ENCODE results near the gene UXS1. TPM values are rescaled to one million over a fixed set of nuclear protein-coding genes. Genes with fewer than 3 reads are reported as not detected.
A peak's percentile ranks its signal among the peaks of the same experiment; 100 is the strongest.

Gene UXS1
- polyA plus RNA-seq, 1 donor from 2014 or later: 19.7 TPM

DNA sequence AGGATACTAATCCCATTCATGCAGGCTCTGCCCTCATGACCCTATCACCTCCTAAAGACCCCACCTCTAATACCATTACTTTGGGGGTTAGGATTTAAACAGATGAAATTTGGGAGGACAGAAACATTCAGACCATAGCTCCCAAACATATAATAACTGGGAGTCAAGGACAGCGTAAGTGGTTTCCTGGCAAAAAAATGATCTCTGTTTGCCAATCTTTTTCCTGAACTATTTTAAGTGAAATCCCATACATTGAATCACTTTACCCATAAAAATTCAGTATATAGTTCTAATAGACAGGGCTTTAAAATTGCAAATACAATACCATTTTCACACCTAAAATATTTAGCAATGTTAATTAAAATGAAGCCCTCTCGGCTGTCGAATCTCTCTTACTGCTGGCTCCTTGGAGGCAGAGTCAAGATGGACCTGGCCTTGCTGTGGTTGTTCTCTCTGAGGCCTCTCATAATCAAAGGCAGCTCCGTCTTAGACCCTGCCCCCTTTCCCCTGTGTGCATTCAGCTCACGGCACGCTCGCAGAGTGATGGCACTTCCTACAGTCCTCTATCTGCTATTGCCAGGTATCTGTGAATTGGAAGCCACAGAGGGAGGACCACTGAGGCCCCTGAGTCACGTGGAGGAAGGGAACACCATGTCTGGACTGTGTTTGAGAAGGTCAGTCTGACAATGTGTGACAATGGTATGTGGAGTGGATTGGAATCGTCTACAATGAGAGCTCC, 132.3 kb downstream of the UXS1 start:
- Mint-ChIP-seq H3K36me3 (peaks cover 1% of the 10 kb centered on the region), H3K4me3 (no peak overlapping the region), H3K4me1 (peaks cover 0 to 15% (median 4%) of the 10 kb centered on the region in 3 donors), H3K9me3 (no peaks in the 10 kb centered on the region), H3K27ac (peak overlapping the region in 1 of 3 donors; percentile 40), H3K27me3 (peaks cover 33% of the 10 kb centered on the region)

- H3K36me3 Mint-ChIP-seq: peaks cover 1% of the 10 kb centered on the region
These were observed 134.6 kb downstream of the UXS1 start for GRCh38 chr2:106059416-106060065.

GRCh38 chr2:106058469-106059137, 135.5 kb downstream of the UXS1 start:
- peaks cover under 1 to 9% (median 1%) of the 10 kb centered on the region in 3 donors for H3K4me1 Mint-ChIP-seq
- H3K4me3 Mint-ChIP-seq: no peak overlapping the region
- no peak overlapping the region for H3K27ac Mint-ChIP-seq
- H3K27me3 Mint-ChIP-seq: peaks cover 11% of the 10 kb centered on the region
- no peaks in the 10 kb centered on the region for H3K9me3 Mint-ChIP-seq
- peaks cover 1% of the 10 kb centered on the region for H3K36me3 Mint-ChIP-seq

More at GRCh38 chr2:106059416-106060065, 134.6 kb downstream of the UXS1 start:
- peaks cover 0 to 10% (median 4%) of the 10 kb centered on the region in 3 donors for H3K4me1 Mint-ChIP-seq
- no peak overlapping the region for H3K4me3 Mint-ChIP-seq
- H3K27ac Mint-ChIP-seq: no peak overlapping the region
- H3K9me3 Mint-ChIP-seq: no peaks in the 10 kb centered on the region
- H3K27me3 Mint-ChIP-seq: peaks cover 18% of the 10 kb centered on the region

- no peaks in the 10 kb centered on the region for H3K9me3 Mint-ChIP-seq
- H3K27me3 Mint-ChIP-seq: peaks cover 12% of the 10 kb centered on the region
- peaks cover 1 to 15% (median 10%) of the 10 kb centered on the region in 3 donors for H3K4me1 Mint-ChIP-seq
- H3K36me3 Mint-ChIP-seq: peaks cover 1% of the 10 kb centered on the region
- H3K27ac Mint-ChIP-seq: peak overlapping the region in 1 of 3 donors; percentile 20
- no peak overlapping the region for H3K4me3 Mint-ChIP-seq
These were observed 136.9 kb downstream of the UXS1 start for GRCh38 chr2:106057206-106057605.

DNA sequence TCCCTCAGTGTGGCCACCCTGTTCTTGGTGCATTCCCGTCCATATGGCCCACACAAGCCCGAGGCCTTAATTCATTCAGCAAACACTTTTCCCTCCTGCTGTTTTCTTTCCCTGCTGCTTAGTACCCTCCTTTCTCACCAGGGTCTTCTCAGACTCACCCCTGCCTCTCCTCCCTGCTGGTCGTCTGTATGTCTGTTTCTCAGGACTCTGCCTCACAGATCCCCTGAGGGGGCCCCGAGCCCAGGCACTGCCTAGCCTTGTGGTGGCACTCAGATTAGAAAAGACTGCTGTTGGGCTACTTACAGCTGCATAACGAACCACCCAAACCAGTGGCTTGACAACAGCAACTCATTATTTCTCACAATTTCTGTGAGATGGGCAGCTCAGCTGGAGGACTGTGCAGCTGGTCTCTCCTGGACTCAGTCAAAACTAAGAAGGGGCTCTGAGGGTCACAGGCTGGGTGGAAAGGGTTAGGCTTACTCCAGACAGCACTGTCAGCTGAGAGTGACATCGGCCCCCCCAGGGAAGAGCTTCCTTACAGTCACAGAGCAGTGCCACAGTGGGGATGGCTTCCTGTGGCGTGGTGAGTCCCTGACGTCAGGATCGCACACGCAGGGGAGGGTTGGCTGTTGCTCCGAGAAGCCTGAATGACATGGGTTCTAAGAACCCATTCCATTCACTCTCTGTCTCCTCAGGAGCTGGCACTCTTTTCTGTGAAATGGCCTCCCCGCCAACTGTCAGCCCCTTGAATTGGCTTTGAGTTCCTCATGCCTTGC, 139.0 kb downstream of the UXS1 start:
- Mint-ChIP-seq H3K4me3 (no peak overlapping the region), H3K27me3 (peaks cover 14% of the 10 kb centered on the region), H3K9me3 (peaks cover 0 to 3% (median 1%) of the 10 kb centered on the region in 3 donors), H3K27ac (no peak overlapping the region), H3K36me3 (peaks cover 2% of the 10 kb centered on the region), H3K4me1 (peaks cover 1 to 17% (median 10%) of the 10 kb centered on the region in 3 donors)

DNA sequence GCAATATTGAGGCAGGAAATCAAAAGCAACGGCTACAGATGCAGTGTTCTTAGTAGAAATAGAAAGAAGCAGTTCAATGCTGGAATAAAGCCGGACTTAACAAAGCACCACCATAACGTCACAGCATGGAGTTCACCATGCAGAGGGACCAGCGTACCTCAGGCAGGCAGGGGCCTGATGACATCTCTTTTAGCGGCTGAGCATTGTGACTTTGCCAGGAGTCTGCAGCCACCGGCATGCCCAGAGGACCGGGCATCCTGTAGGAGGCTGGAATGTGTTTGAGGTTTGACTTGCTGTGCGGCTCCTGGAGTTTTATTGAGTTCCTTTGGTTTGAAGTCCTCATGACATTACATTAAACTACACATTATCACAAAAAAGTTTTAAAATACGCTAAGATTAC, 139.8 kb downstream of the UXS1 start:
- H3K9me3 Mint-ChIP-seq: peaks cover 0 to 3% (median 1%) of the 10 kb centered on the region in 3 donors
- peaks cover 14% of the 10 kb centered on the region for H3K27me3 Mint-ChIP-seq
- no peak overlapping the region for H3K4me3 Mint-ChIP-seq
- no peak overlapping the region for H3K27ac Mint-ChIP-seq
- peaks cover 1 to 17% (median 10%) of the 10 kb centered on the region in 3 donors for H3K4me1 Mint-ChIP-seq
- peaks cover 2% of the 10 kb centered on the region for H3K36me3 Mint-ChIP-seq

DNA sequence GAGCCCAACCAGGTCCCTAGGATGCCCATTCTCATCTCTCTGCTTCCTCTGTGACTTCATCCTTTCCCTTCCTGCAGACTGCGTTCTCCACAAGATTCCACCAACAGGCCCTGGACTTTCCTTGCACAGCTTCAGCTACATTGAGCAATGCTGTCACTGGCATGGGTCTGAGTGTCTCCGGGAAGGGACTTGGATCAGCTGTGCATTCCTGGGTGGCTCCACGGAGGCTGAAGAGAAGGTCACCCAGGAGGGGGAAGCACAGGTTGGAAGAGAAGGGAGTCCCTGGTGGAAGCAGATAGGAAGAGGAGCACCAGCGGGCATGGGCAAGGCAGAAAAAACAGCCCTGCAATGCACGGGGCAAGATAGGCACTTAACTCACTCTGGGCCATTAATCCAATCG, 140.5 kb downstream of the UXS1 start:
- Mint-ChIP-seq H3K36me3 (peaks cover 2% of the 10 kb centered on the region), H3K9me3 (peaks cover 0 to 3% (median 1%) of the 10 kb centered on the region in 3 donors), H3K4me3 (no peak overlapping the region), H3K27me3 (peaks cover 13% of the 10 kb centered on the region), H3K4me1 (peaks cover 0 to 17% (median 10%) of the 10 kb centered on the region in 3 donors), H3K27ac (no peak overlapping the region)

- Mint-ChIP-seq H3K27ac (no peak overlapping the region), H3K27me3 (peaks cover 13% of the 10 kb centered on the region), H3K4me3 (no peak overlapping the region), H3K36me3 (peaks cover 2% of the 10 kb centered on the region), H3K4me1 (peaks cover 0 to 16% (median 10%) of the 10 kb centered on the region in 3 donors), H3K9me3 (peaks cover 0 to 3% (median 1%) of the 10 kb centered on the region in 3 donors)
These were observed 141.0 kb downstream of the UXS1 start for GRCh38 chr2:106053116-106053515.

GRCh38 chr2:106044859-106045258, 149.2 kb downstream of the UXS1 start:
- no peak overlapping the region for H3K27ac Mint-ChIP-seq
- H3K36me3 Mint-ChIP-seq: no peaks in the 10 kb centered on the region
- H3K9me3 Mint-ChIP-seq: no peaks in the 10 kb centered on the region
- peaks cover 1% of the 10 kb centered on the region for H3K27me3 Mint-ChIP-seq
- no peak overlapping the region for H3K4me3 Mint-ChIP-seq
- H3K4me1 Mint-ChIP-seq: no peaks in the 10 kb centered on the region

DNA sequence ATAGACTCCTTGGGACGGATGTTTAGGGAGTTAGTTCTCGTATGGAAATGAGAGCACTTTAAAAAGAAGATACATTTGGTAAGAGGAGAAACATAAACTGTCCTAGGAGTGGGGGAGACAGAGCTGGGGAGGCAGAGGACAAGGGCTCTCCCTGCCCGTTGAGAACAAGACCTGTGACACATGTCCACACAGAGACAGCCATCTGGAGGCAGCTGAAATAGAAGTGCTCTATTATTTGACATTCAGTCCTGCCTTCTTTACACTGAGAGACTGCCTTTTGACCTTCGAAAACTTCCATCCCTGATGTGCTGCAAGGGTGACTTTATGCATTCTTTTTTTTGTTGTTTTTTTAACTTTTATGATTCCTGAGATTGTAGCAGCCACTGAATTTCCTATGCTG, 150.1 kb downstream of the UXS1 start:
- Mint-ChIP-seq H3K27ac (no peak overlapping the region), H3K36me3 (no peaks in the 10 kb centered on the region), H3K4me3 (no peak overlapping the region), H3K27me3 (peaks cover 1% of the 10 kb centered on the region), H3K9me3 (no peaks in the 10 kb centered on the region), H3K4me1 (no peaks in the 10 kb centered on the region)
